Calu3 (cell line): ENCODE results near the gene LONP1. TPM values are rescaled to one million over a fixed set of nuclear protein-coding genes. Genes with fewer than 3 reads are reported as not detected.
"Not testable (repeated sequence)": the region's sequence is repeated elsewhere in the genome, so short reads cannot be mapped to it uniquely, and the experiment has no call there.

ENCODE experiments used
- BruUV-seq: library from RNA; stranded (reverse); fragments of 400-500 nt; replicated peaks from 2 replicates; lab custom pipeline; 2021; lab: Mats Ljungman, UMichigan
- CTCF ChIA-PET: fragments of 300-600 bp; sonication (Branson Sonifier 250); formaldehyde crosslinking; loops from one replicate; lab custom pipeline; 2022; ENCODE audit warnings: antibody characterized with exemption; lab: Charles Lee
- DNase-seq: peaks from one replicate; pipeline ENCODE4 v3.0.0; 2022
- H3K27ac Mint-ChIP-seq: one replicate; pipeline ENCODE4 v1.8.0; 2022; ENCODE audit warnings: mixed read lengths; ENCODE audit not compliant: unreplicated experiment
- H3K27me3 Mint-ChIP-seq: one replicate; pipeline ENCODE4 v1.8.0; 2022; ENCODE audit warnings: mixed read lengths; ENCODE audit not compliant: unreplicated experiment
- H3K36me3 Mint-ChIP-seq: one replicate; pipeline ENCODE4 v1.8.0; 2022; ENCODE audit warnings: mild to moderate bottlenecking, moderate library complexity, mixed read lengths; ENCODE audit not compliant: insufficient read depth, unreplicated experiment
- H3K4me1 Mint-ChIP-seq: one replicate; pipeline ENCODE4 v1.8.0; 2022; ENCODE audit warnings: mild to moderate bottlenecking, low read depth, mixed read lengths; ENCODE audit not compliant: unreplicated experiment
- H3K4me3 Mint-ChIP-seq: one replicate; pipeline ENCODE4 v1.8.0; 2022; ENCODE audit warnings: mild to moderate bottlenecking, low read depth, moderate library complexity, mixed read lengths; ENCODE audit not compliant: unreplicated experiment
- H3K9me3 Mint-ChIP-seq: one replicate; pipeline ENCODE4 v1.8.0; 2022; ENCODE audit warnings: low read depth, mixed read lengths; ENCODE audit not compliant: unreplicated experiment
- intact Hi-C: fragments of 100-400 bp; cut with micrococcal nuclease; formaldehyde crosslinking; loops from one replicate; pipeline ENCODE4 v1.10.0; 2022; ENCODE audit not compliant: unreplicated experiment
- total RNA-seq: library from RNA; stranded (reverse); gene quantifications from 2 replicates; pipeline ENCODE4 v1.2.3, GENCODE V29; 2022
- TF ChIP-seq, protein P1 (sequence below): fragments of 200-600 bp; IDR thresholded peaks from one replicate; pipeline ENCODE4 v1.8.0; 2022; ENCODE audit warnings: antibody characterized with exemption; ENCODE audit not compliant: unreplicated experiment

LONP1 gene
- total RNA-seq, 1 experiment from 2014 or later = 92.8 TPM

DNA sequence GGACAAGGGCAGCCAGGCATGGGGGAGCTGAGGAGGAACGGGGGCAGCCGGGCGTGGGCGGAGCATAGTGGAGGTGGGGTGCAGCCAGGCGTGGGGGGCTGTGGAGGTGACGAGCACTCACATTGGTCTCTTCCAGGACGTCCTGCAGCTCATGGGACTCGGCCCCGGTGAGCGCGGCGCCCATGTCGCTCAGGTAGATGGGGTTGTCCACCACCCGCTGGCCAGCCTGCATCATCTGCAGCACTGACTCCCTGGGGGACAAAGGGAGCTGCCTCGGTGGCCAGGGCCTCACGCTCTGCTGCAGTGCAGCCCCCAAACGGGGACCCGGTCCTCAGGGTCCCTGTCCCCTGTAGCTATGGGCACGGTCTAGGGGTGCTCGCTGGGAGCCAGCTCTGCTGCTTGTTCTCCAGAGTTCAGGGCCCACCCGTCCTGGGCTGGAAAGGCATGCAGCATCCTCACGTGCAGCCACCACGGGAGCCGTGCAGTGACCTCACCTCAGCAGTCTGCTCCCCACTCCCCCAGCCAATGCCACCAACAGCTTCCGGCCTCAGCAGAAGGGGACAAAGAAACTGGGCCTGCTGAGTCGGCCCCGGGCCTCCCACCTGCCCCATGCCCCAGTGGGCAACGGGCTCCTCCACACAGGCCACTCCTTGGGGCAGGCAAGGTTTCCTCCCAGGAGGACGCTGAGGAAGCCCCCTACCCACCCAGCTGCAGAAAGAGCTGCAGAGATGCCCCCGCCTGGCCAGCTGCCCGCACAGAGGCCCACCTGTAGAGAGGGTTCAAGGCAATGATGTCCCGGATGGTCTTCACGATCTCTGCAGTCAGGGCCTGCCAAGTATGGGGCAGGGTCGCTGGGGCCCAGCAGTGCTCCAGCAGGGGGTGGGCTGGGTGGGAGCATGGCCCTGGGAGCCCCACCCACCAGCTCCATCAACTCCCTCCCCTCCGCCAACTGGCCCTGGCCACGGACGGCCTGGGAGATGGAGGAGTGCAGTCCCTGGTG, 12.1 kb downstream of the LONP1 start:
- Mint-ChIP-seq H3K9me3 (no peaks in the 10 kb centered on the region), H3K27me3 (no peaks in the 10 kb centered on the region), H3K4me3 (no peak overlapping the region), H3K36me3 (peaks cover 65% of the 10 kb centered on the region), H3K27ac (no peak overlapping the region), H3K4me1 (peaks cover 8% of the 10 kb centered on the region)
- DNase-seq = no peak
- BruUV-seq = no TSS peak
- intact Hi-C loops = no loop called here
- TF ChIP-seq, protein P1, sequence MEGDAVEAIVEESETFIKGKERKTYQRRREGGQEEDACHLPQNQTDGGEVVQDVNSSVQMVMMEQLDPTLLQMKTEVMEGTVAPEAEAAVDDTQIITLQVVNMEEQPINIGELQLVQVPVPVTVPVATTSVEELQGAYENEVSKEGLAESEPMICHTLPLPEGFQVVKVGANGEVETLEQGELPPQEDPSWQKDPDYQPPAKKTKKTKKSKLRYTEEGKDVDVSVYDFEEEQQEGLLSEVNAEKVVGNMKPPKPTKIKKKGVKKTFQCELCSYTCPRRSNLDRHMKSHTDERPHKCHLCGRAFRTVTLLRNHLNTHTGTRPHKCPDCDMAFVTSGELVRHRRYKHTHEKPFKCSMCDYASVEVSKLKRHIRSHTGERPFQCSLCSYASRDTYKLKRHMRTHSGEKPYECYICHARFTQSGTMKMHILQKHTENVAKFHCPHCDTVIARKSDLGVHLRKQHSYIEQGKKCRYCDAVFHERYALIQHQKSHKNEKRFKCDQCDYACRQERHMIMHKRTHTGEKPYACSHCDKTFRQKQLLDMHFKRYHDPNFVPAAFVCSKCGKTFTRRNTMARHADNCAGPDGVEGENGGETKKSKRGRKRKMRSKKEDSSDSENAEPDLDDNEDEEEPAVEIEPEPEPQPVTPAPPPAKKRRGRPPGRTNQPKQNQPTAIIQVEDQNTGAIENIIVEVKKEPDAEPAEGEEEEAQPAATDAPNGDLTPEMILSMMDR = no peak
- CTCF ChIA-PET = no interaction called here

- H3K27me3 Mint-ChIP-seq = no peaks in the 10 kb centered on the region
- no TSS peak for BruUV-seq
- TF ChIP-seq, protein P1 = no peak
- DNase-seq = no peak
- peaks cover 58% of the 10 kb centered on the region for H3K36me3 Mint-ChIP-seq
- no peak overlapping the region for H3K4me3 Mint-ChIP-seq
- CTCF ChIA-PET = no interaction called here
- H3K9me3 Mint-ChIP-seq = no peaks in the 10 kb centered on the region
- no peak overlapping the region for H3K27ac Mint-ChIP-seq
- peaks cover 8% of the 10 kb centered on the region for H3K4me1 Mint-ChIP-seq
- intact Hi-C loops = no loop called here
These were observed 12.9 kb downstream of the LONP1 start for GRCh38 chr19:5706876-5707573.

GRCh38 chr19:5705552-5705951, 14.4 kb downstream of the LONP1 start:
- TF ChIP-seq, protein P1 = no peak
- CTCF ChIA-PET = interaction anchor here (1.3 kb wide), 1 partner anchor 16 kb away, joined by 3 read pairs; the partner anchor contains the start of gene RPL36
- Mint-ChIP-seq H3K9me3 (no peaks in the 10 kb centered on the region), H3K27me3 (no peaks in the 10 kb centered on the region), H3K36me3 (peaks cover 64% of the 10 kb centered on the region), H3K27ac (no peak overlapping the region), H3K4me3 (no peak overlapping the region), H3K4me1 (peaks cover 8% of the 10 kb centered on the region)
- no TSS peak for BruUV-seq
- intact Hi-C loops = no loop called here
- no peak for DNase-seq

DNA sequence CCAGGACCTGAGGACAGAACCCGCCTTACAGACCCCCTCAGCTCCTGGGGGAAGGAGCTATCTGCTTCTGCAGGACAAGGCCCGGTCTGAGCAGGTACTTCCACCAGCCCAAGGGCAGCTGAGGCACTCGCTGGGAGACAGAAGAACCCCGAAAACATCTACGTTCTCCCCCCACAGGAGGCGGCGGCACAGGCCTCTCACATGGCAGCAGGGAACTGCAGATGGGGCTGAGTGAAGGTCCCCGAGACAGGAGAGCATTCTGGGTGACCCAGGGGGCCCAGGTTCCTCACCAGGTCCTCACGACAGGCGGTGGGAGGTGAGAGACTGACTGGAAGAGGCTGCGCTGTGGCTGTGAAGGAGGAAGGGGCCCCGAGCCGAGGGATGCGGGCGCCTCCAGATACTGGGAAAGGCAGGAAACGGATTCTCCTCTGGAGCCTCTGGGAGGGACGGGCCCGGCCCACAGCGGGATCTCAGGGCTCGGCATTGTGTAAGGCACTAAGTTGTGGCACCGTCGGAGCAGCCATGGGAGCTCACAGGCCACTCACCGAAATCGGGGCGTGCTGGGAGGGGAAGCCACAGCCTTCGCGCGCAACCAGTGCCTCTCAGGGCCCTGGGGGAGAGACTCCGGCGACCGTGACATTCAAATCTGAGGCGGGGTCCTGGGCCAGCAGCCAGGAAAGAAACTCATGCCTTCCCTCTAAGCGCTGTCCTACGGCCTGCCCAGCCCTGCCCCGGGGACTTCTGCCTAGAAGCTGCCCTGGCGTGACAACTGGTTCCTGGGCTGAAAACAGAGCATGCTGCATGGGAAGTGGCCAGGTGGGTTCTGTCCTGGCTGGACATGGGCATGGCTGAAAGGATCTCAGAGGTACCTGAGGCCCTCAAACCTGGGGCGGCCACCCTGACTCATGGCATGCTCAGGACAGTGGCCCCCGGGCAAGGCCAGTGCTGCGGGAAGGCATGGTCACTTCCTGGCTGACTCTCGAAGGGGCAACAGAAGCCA, 15.8 kb downstream of the LONP1 start:
- Mint-ChIP-seq H3K27me3 (no peaks in the 10 kb centered on the region), H3K27ac (no peak overlapping the region), H3K36me3 (peaks cover 65% of the 10 kb centered on the region), H3K9me3 (no peaks in the 10 kb centered on the region), H3K4me1 (peaks cover 8% of the 10 kb centered on the region), H3K4me3 (no peak overlapping the region)
- TF ChIP-seq, protein P1 = no peak
- no TSS peak for BruUV-seq
- CTCF ChIA-PET = no interaction called here
- DNase-seq = no peak
- intact Hi-C loops = no loop called here

GRCh38 chr19:5702053-5702410, 17.9 kb downstream of the LONP1 start:
- H3K4me3 Mint-ChIP-seq, H3K27ac Mint-ChIP-seq, H3K4me1 Mint-ChIP-seq, CTCF ChIA-PET, BruUV-seq, DNase-seq, H3K9me3 Mint-ChIP-seq, H3K27me3 Mint-ChIP-seq, intact Hi-C loops: not testable (repeated sequence)
- peaks cover 78% of the 10 kb centered on the region for H3K36me3 Mint-ChIP-seq
